K562 (cell line): ENCODE measurements around the gene PSMD13. TPM values are rescaled to one million over a fixed set of nuclear protein-coding genes. Genes with fewer than 3 reads are reported as not detected.

Experiments used
- CREB1 ChIP-seq, 2 experiments: sonication (generic) in 1 of 2; formaldehyde crosslinking in 1 of 2; IDR thresholded peaks; 2 replicates each; pipeline versions ENCODE4 v1.6.1 to v1.8.0; 2012 to 2022; ENCODE audit warnings: inconsistent platforms in 1 of 2, mild to moderate bottlenecking in 1 of 2, missing genetic modification reagents in 1 of 2, moderate library complexity in 1 of 2
- E2F3 ChIP-seq: fragments of 250-450 bp; sonication (Bioruptor Pico); IDR thresholded peaks from 2 replicates; pipeline ENCODE4 v1.4.0; 2020; ENCODE audit warnings: mild to moderate bottlenecking
- ETV5 ChIP-seq: sonication (generic); formaldehyde crosslinking; IDR thresholded peaks from 2 replicates; pipeline ENCODE4 v1.4.0; 2020; ENCODE audit warnings: low read depth, mild to moderate bottlenecking, missing genetic modification reagents
- MEIS2 ChIP-seq: fragments of 450-650 bp; IDR thresholded peaks from 2 replicates; pipeline ENCODE4 v1.6.1; 2014; ENCODE audit warnings: mild to moderate bottlenecking; ENCODE audit not compliant: partially characterized antibody
- MYC ChIP-seq, 2 experiments: fragments of 250-450 bp in 1 of 2; sonication (Bioruptor Pico) in 1 of 2; IDR thresholded peaks; 2 replicates each; pipeline versions ENCODE4 v1.5.1 to v1.6.1; 2012 to 2021; ENCODE audit warnings: low read depth in 2 of 2, borderline replicate concordance in 1 of 2, improper control_type of control experiment in 1 of 2, low read length in 1 of 2, mild to moderate bottlenecking in 1 of 2, moderate library complexity in 1 of 2
- NFIX ChIP-seq: fragments of 250-450 bp; sonication (Bioruptor Pico); IDR thresholded peaks from 2 replicates; pipeline ENCODE4 v1.4.0; 2020; ENCODE audit warnings: low read depth, mild to moderate bottlenecking, moderate library complexity
- NONO ChIP-seq, 2 experiments: fragments of 200-400 bp in 1 of 2; fragments of 450-650 bp in 1 of 2; formaldehyde crosslinking in 1 of 2; IDR thresholded peaks; 2 replicates each; pipeline ENCODE4 v1.6.1; 2017; ENCODE audit warnings: low read depth in 2 of 2, mild to moderate bottlenecking in 2 of 2, moderate library complexity in 2 of 2, low read length in 1 of 2
- SAP30 ChIP-seq: fragments of 200-600 bp; sonication (generic); IDR thresholded peaks from 2 replicates; pipeline ENCODE4 v1.6.1; 2012; ENCODE audit warnings: borderline replicate concordance, low read depth, mild to moderate bottlenecking, moderate library complexity, low read length, control low read depth, inconsistent platforms; ENCODE audit not compliant: insufficient read depth, poor library complexity, severe bottlenecking
- polyA plus RNA-seq, 8 experiments: library from polyadenylated mRNA; depleted of rRNA in 4 of 8; stranded (reverse) in 5 of 8; unstranded in 3 of 8; fragments of >200 nt; fragmentation: Nextera tagmentation in 2 of 8; fragmentation: Illumina TruSeq in 1 of 8; extraction: Ambion mirVana in 2 of 8; extraction: Trizol in 1 of 8; gene quantifications; 2 replicates each; pipeline versions ENCODE4 v1.2.1 to v1.2.3, GENCODE V29; 2011 to 2014; ENCODE audit warnings: inconsistent platforms in 1 of 8, missing spikeins in 1 of 8
- total RNA-seq, 7 experiments: library from RNA; depleted of rRNA in 6 of 7; stranded (reverse); fragments of >200 nt in 6 of 7; fragmentation: Illumina TruSeq in 2 of 7; extraction: Trizol in 2 of 7; gene quantifications; 2 replicates each; pipeline versions ENCODE4 v1.2.1 to v1.2.3, GENCODE V29; 2011 to 2021; ENCODE audit warnings: low replicate concordance in 1 of 7
- TF ChIP-seq, protein P1 (sequence below): fragments of 450-650 bp; conservative IDR thresholded peaks from 2 replicates; pipeline ENCODE4 v1.6.1; 2016; ENCODE audit warnings: missing genetic modification characterization, low read depth, mild to moderate bottlenecking, missing compliant biosample characterization, moderate library complexity
- TF ChIP-seq, protein P2 (sequence below): sonication (generic); formaldehyde crosslinking; IDR thresholded peaks from 2 replicates; pipeline ENCODE4 v1.8.1; 2023; ENCODE audit warnings: missing genetic modification reagents, mild to moderate bottlenecking, borderline replicate concordance
- TF ChIP-seq, protein P3 (sequence below), 2 experiments: fragments of 250-450 bp in 1 of 2; fragments of 450-650 bp in 1 of 2; sonication (Bioruptor Pico) in 1 of 2; IDR thresholded peaks; 2 replicates each; pipeline versions ENCODE4 v1.6.1 to v1.8.0; 2016 to 2021; ENCODE audit warnings: mild to moderate bottlenecking in 2 of 2, moderate library complexity in 2 of 2, missing compliant biosample characterization in 1 of 2, missing genetic modification characterization in 1 of 2
- TF ChIP-seq, protein P4 (sequence below): fragments of 450-650 bp; IDR thresholded peaks from 2 replicates; pipeline ENCODE4 v1.7.1; 2018; ENCODE audit warnings: mild to moderate bottlenecking, low read depth; ENCODE audit not compliant: partially characterized antibody

Gene PSMD13
- total and polyA plus RNA-seq, 9 of the 15 experiments (the other 6 are each of a cell fraction or from before 2014, with no cell fraction given), result 185 to 383 (median 267) TPM

DNA sequence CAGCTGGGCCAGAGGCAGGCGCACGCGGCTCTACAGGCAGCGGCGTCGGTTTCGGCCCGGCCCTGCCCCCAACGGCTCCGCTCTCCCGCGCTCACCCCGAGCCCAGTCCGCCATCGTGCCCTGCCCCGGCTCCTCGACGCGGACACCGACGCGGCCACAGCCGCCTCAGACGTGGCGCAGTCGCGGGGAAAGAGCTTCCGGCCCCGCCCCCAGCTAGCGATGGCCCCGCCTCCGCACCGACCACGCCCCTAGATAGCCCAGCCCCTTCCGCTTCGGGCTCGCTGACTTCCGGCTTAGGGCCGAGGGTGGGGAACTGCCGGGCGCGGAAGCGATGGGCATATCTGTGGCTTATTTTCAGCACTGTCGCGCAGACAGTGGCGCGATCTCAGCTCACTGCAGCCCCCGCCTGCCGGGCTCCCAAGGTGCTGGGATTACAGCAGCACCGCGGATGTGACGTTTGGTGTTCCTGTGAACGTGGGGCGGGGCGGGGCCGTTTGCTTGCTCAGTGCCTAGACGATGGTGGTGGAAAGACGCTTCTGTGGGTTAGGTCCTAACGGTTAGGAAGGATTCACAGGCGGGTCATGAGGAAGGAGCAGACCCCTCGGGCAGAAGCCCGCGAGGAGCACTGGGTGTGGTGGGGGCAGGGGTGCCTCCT is 29.4 kb upstream of the PSMD13 start, which contains the start of the genes BET1L and RIC8A (continued):
- TF ChIP-seq, protein P1, sequence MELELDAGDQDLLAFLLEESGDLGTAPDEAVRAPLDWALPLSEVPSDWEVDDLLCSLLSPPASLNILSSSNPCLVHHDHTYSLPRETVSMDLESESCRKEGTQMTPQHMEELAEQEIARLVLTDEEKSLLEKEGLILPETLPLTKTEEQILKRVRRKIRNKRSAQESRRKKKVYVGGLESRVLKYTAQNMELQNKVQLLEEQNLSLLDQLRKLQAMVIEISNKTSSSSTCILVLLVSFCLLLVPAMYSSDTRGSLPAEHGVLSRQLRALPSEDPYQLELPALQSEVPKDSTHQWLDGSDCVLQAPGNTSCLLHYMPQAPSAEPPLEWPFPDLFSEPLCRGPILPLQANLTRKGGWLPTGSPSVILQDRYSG (tag), result 0 out of 2 replicates have a peak, but pooled peaks have one; percentile 32
- TF ChIP-seq E2F3 (CRISPR knock-in tag), result peak; percentile 63; the same call in 1 of the 2 replicates
- TF ChIP-seq, protein P2, sequence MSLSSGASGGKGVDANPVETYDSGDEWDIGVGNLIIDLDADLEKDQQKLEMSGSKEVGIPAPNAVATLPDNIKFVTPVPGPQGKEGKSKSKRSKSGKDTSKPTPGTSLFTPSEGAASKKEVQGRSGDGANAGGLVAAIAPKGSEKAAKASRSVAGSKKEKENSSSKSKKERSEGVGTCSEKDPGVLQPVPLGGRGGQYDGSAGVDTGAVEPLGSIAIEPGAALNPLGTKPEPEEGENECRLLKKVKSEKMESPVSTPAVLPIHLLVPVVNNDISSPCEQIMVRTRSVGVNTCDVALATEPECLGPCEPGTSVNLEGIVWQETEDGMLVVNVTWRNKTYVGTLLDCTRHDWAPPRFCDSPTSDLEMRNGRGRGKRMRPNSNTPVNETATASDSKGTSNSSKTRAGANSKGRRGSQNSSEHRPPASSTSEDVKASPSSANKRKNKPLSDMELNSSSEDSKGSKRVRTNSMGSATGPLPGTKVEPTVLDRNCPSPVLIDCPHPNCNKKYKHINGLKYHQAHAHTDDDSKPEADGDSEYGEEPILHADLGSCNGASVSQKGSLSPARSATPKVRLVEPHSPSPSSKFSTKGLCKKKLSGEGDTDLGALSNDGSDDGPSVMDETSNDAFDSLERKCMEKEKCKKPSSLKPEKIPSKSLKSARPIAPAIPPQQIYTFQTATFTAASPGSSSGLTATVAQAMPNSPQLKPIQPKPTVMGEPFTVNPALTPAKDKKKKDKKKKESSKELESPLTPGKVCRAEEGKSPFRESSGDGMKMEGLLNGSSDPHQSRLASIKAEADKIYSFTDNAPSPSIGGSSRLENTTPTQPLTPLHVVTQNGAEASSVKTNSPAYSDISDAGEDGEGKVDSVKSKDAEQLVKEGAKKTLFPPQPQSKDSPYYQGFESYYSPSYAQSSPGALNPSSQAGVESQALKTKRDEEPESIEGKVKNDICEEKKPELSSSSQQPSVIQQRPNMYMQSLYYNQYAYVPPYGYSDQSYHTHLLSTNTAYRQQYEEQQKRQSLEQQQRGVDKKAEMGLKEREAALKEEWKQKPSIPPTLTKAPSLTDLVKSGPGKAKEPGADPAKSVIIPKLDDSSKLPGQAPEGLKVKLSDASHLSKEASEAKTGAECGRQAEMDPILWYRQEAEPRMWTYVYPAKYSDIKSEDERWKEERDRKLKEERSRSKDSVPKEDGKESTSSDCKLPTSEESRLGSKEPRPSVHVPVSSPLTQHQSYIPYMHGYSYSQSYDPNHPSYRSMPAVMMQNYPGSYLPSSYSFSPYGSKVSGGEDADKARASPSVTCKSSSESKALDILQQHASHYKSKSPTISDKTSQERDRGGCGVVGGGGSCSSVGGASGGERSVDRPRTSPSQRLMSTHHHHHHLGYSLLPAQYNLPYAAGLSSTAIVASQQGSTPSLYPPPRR, result 0 out of 2 replicates have a peak, but pooled peaks have one; percentile 3
- TF ChIP-seq, protein P3, sequence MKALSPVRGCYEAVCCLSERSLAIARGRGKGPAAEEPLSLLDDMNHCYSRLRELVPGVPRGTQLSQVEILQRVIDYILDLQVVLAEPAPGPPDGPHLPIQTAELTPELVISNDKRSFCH (CRISPR knock-in tag; IDR thresholded peaks at IDR 0.05), result no peak
- TF ChIP-seq, protein P3 (tag; IDR thresholded peaks at IDR 0.05), result peak; percentile 46; the same call in 1 of the 2 replicates
- peak; percentile 39 for TF ChIP-seq MEIS2
- TF ChIP-seq SAP30, result peak; percentile 30
- TF ChIP-seq CREB1 (IDR thresholded peaks at IDR 0.05), result peak; percentile 88
- peak; percentile 92 for TF ChIP-seq CREB1 (CRISPR knock-in tag; IDR thresholded peaks at IDR 0.05)
- TF ChIP-seq NFIX (CRISPR knock-in tag), result no peak
- TF ChIP-seq, protein P4, sequence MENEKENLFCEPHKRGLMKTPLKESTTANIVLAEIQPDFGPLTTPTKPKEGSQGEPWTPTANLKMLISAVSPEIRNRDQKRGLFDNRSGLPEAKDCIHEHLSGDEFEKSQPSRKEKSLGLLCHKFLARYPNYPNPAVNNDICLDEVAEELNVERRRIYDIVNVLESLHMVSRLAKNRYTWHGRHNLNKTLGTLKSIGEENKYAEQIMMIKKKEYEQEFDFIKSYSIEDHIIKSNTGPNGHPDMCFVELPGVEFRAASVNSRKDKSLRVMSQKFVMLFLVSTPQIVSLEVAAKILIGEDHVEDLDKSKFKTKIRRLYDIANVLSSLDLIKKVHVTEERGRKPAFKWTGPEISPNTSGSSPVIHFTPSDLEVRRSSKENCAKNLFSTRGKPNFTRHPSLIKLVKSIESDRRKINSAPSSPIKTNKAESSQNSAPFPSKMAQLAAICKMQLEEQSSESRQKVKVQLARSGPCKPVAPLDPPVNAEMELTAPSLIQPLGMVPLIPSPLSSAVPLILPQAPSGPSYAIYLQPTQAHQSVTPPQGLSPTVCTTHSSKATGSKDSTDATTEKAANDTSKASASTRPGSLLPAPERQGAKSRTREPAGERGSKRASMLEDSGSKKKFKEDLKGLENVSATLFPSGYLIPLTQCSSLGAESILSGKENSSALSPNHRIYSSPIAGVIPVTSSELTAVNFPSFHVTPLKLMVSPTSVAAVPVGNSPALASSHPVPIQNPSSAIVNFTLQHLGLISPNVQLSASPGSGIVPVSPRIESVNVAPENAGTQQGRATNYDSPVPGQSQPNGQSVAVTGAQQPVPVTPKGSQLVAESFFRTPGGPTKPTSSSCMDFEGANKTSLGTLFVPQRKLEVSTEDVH, result peak; percentile 93
- TF ChIP-seq NONO (IDR thresholded peaks at IDR 0.05; ENCODE audit: low read depth in 2 of 2, low read length in 1 of 2), result peak; percentile 74 to 82; a peak in 3 of 4 replicates
- TF ChIP-seq MYC (IDR thresholded peaks at IDR 0.05; ENCODE audit: low read depth, low read length), result no peak; the same call in 1 of the 2 replicates
- no peak for TF ChIP-seq MYC (CRISPR knock-in tag; IDR thresholded peaks at IDR 0.05; ENCODE audit: borderline replicate concordance, low read depth)
- TF ChIP-seq ETV5, result peak; percentile 88
